ENCODE results near the gene ADAMTS19.

- TF ChIP-seq REST (IDR thresholded peaks at IDR 0.05; ENCODE audit: insufficient read depth in 1 of 2, low read depth in 2 of 2, low read length in 2 of 2) (no peak), TAF1 (IDR thresholded peaks at IDR 0.05; ENCODE audit: borderline replicate concordance, insufficient read depth, low read length) (no peak)
Measured at GRCh38 chr5:129461711-129462332, 1.7 kb downstream of the ADAMTS19 start.
